IMR-90 (cell line): Measurements from ENCODE around the gene FBXW8.

ENCODE experiments used
- MAFK ChIP-seq: IDR thresholded peaks from 2 replicates; pipeline ENCODE4 v1.6.1; 2012; ENCODE audit warnings: low read depth, low read length, improper control_type of control experiment
- MXI1 ChIP-seq: IDR thresholded peaks from 2 replicates; pipeline ENCODE4 v1.6.1; 2012; ENCODE audit warnings: low read depth, mild to moderate bottlenecking, low read length, moderate library complexity, borderline replicate concordance
- POLR2A ChIP-seq: IDR thresholded peaks from 2 replicates; pipeline ENCODE4 v1.6.1; 2012; ENCODE audit warnings: mild to moderate bottlenecking, low read depth, low read length
- RCOR1 ChIP-seq: IDR thresholded peaks from 2 replicates; pipeline ENCODE4 v1.6.1; 2012; ENCODE audit warnings: mild to moderate bottlenecking, low read length, improper control_type of control experiment; ENCODE audit not compliant: insufficient replicate concordance
- RFX5 ChIP-seq: IDR thresholded peaks from 2 replicates; pipeline ENCODE4 v1.8.0; 2012; ENCODE audit warnings: low read depth, mild to moderate bottlenecking, low read length, moderate library complexity
- USF2 ChIP-seq: fragments of 150-350 bp; IDR thresholded peaks from 2 replicates; pipeline ENCODE4 v1.6.1; 2017; ENCODE audit warnings: mild to moderate bottlenecking, antibody characterized with exemption, low read length, low read depth
- TF ChIP-seq, protein P1 (sequence below): conservative IDR thresholded peaks from 2 replicates; pipeline ENCODE4 v1.5.1; 2012; ENCODE audit warnings: mild to moderate bottlenecking, low read depth, low read length, improper control_type of control experiment

GRCh38 chr12:117064596-117064995 lies 153.8 kb downstream of the FBXW8 start:
- TF ChIP-seq, protein P1, sequence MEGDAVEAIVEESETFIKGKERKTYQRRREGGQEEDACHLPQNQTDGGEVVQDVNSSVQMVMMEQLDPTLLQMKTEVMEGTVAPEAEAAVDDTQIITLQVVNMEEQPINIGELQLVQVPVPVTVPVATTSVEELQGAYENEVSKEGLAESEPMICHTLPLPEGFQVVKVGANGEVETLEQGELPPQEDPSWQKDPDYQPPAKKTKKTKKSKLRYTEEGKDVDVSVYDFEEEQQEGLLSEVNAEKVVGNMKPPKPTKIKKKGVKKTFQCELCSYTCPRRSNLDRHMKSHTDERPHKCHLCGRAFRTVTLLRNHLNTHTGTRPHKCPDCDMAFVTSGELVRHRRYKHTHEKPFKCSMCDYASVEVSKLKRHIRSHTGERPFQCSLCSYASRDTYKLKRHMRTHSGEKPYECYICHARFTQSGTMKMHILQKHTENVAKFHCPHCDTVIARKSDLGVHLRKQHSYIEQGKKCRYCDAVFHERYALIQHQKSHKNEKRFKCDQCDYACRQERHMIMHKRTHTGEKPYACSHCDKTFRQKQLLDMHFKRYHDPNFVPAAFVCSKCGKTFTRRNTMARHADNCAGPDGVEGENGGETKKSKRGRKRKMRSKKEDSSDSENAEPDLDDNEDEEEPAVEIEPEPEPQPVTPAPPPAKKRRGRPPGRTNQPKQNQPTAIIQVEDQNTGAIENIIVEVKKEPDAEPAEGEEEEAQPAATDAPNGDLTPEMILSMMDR = no peak
- TF ChIP-seq MXI1 = no peak
- TF ChIP-seq POLR2A = no peak
- TF ChIP-seq MAFK = no peak
- TF ChIP-seq USF2 = no peak
- no peak for TF ChIP-seq RCOR1
- TF ChIP-seq RFX5 = no peak
